ENCODE results near the gene PDZD7. TPM values are rescaled to one million over a fixed set of nuclear protein-coding genes. Genes with fewer than 3 reads are reported as not detected.

Gene PDZD7
- total and polyA plus RNA-seq, 2 donors from 2014 or later = 1.6 to 1.9 TPM

- no peaks in the 10 kb centered on the region for H3K36me3 ChIP-seq (ENCODE audit: control insufficient read depth in 2 of 3, insufficient read depth in 3 of 3, low read length in 3 of 3)
- peak overlapping the region; percentile 100 for H3K27ac ChIP-seq (ENCODE audit: low read depth in 2 of 2, low read length in 2 of 2)
- intact Hi-C loops (cut with DNase I) = no loop called here
- DNase-seq = peak; percentile 97 to 99 (median 98)
- H3K9ac ChIP-seq (ENCODE audit: low read length in 3 of 3) = peak overlapping the region; percentile 80 to 99 (median 95)
- peak overlapping the region; percentile 91 to 98 (median 98) for H3K4me3 ChIP-seq (ENCODE audit: low read length in 3 of 3)
- peaks cover 0 to 21% (median 4%) of the 10 kb centered on the region in 3 donors for H3K4me1 ChIP-seq (ENCODE audit: control insufficient read depth in 2 of 3, insufficient read depth in 2 of 3, low read depth in 1 of 3, low read length in 3 of 3)
- no peak for FAIRE-seq
- H3K9me3 ChIP-seq (ENCODE audit: control insufficient read depth in 2 of 3, insufficient read depth in 1 of 3, low read length in 3 of 3) = no peaks in the 10 kb centered on the region
- TF ChIP-seq CTCF (IDR thresholded peaks at IDR 0.05; ENCODE audit: borderline replicate concordance, extremely low read depth, insufficient read depth) = no peak
- peaks cover 7% of the 10 kb centered on the region for H3K27me3 ChIP-seq (ENCODE audit: control insufficient read depth, insufficient read depth, low read length)
Observed at GRCh38 chr10:101060951-101061623, 30.2 kb upstream of the PDZD7 start.

- no peaks in the 10 kb centered on the region for H3K9me3 ChIP-seq (ENCODE audit: control insufficient read depth in 2 of 3, insufficient read depth in 1 of 3, low read length in 3 of 3)
- intact Hi-C loops (cut with DNase I) = no loop called here
- FAIRE-seq = no peak
- peaks cover 0 to 16% (median 4%) of the 10 kb centered on the region in 3 donors for H3K4me1 ChIP-seq (ENCODE audit: control insufficient read depth in 2 of 3, insufficient read depth in 2 of 3, low read depth in 1 of 3, low read length in 3 of 3)
- DNase-seq = peak; percentile 85 to 98 (median 91)
- peak overlapping the region; percentile 91 to 98 (median 98) for H3K4me3 ChIP-seq (ENCODE audit: low read length in 3 of 3)
- no peaks in the 10 kb centered on the region for H3K36me3 ChIP-seq (ENCODE audit: control insufficient read depth in 2 of 3, insufficient read depth in 3 of 3, low read length in 3 of 3)
- H3K27ac ChIP-seq (ENCODE audit: low read depth in 2 of 2, low read length in 2 of 2) = peak overlapping the region; percentile 100
- peaks cover 4% of the 10 kb centered on the region for H3K27me3 ChIP-seq (ENCODE audit: control insufficient read depth, insufficient read depth, low read length)
- TF ChIP-seq CTCF (IDR thresholded peaks at IDR 0.05; ENCODE audit: borderline replicate concordance, extremely low read depth, insufficient read depth) = peak; percentile 88
- H3K9ac ChIP-seq (ENCODE audit: low read length in 3 of 3) = peak overlapping the region; percentile 80 to 99 (median 95)
Observed at GRCh38 chr10:101060036-101060950, 29.4 kb upstream of the PDZD7 start.

DNA sequence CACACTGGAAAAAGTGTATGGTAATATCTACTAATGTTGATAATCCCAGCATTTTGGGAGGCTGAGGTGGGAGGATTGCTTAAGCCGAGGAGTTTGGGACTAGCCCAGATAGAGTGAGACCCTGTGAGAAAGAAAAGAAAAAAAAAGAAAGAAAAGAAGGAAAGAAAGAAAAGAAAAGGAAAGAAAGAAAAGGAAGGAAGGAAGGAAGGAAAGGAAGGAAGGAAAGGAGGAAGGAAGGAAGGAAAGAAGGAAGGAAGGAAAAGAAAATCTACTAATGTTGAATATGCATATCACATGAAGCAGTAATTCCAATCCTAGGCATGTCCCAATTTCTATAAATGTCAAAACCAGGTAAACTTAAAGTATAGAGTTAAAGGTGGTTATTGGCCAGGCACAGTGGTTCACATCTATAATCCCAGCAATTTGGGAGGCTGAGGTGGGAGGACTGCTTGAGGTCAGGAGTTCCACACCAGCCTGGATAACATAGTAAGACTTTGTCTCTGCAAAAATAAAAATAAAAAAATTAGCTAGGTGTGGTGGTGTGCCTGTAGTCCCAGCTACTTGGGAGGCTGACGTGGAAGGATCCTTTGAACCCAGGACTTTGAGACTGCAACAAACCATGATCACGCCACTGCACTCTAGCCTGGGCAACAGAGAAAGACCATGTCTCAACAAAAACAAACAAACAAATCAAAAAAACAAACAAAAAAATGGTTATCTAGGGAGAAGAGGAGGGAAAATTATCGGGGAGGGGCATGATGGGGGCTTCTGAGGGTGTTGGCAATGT, 25.6 kb upstream of the PDZD7 start:
- Histone ChIP-seq H3K9me3 (ENCODE audit: control insufficient read depth in 2 of 3, insufficient read depth in 1 of 3, low read length in 3 of 3) (no peaks in the 10 kb centered on the region), H3K27me3 (ENCODE audit: control insufficient read depth, insufficient read depth, low read length) (no peaks in the 10 kb centered on the region), H3K36me3 (ENCODE audit: control insufficient read depth in 2 of 3, insufficient read depth in 3 of 3, low read length in 3 of 3) (no peaks in the 10 kb centered on the region), H3K9ac (ENCODE audit: low read length in 3 of 3) (no peak overlapping the region), H3K4me3 (ENCODE audit: low read length in 3 of 3) (no peak overlapping the region), H3K4me1 (ENCODE audit: control insufficient read depth in 2 of 3, insufficient read depth in 2 of 3, low read depth in 1 of 3, low read length in 3 of 3) (peaks cover 0 to 8% (median 0%) of the 10 kb centered on the region in 3 donors), H3K27ac (ENCODE audit: low read depth in 2 of 2, low read length in 2 of 2) (no peak overlapping the region)
- FAIRE-seq (no peak), DNase-seq (peak in 1 of 5 donors; percentile 2)
- intact Hi-C loops (cut with DNase I) = no loop called here
- TF ChIP-seq CTCF (IDR thresholded peaks at IDR 0.05; ENCODE audit: borderline replicate concordance, extremely low read depth, insufficient read depth) = no peak

Data from kidney (tissue), 14 donors.